Measurements from ENCODE around the gene KCNE4. TPM values are rescaled to one million over a fixed set of nuclear protein-coding genes. Genes with fewer than 3 reads are reported as not detected.

The KCNE4 gene
- total RNA-seq, 1 donor from 2014 or later: not detected

Other genes with a start within 250 kb of the KCNE4 start
- gene ACSL3, start 191.2 kb upstream of the KCNE4 start, total RNA-seq: 67.5 and 78.1 TPM in 2 replicates